Suppressor macrophage treated with lipopolysaccharide for 1 hour (primary cell): ENCODE results near the gene CAPN1.
"Not testable (repeated sequence)": the region's sequence is repeated elsewhere in the genome, so short reads cannot be mapped to it uniquely, and the experiment has no call there.

Experiments used
- DNase-seq, 3 donors: peaks; one replicate each; pipeline ENCODE4 v3.0.0-alpha.2; 2020 to 2022

Gene CAPN1

GRCh38 chr11:65181569-65182257 is at the start of gene CAPN1:
Gene CAPN1 (plus strand): TSS chr11:65181928. CDS start chr11:65182702, 774 bp downstream.
- peak; percentile 65 to 79 (median 67) for DNase-seq

- DNase-seq = no peak
Measured at GRCh38 chr11:65132238-65132987, 49.3 kb upstream of the CAPN1 start.

GRCh38 chr11:65132988-65133700 is 48.6 kb upstream of the CAPN1 start:
- peak; percentile 39 to 65 (median 44) for DNase-seq

GRCh38 chr11:65133724-65134123 is 48.0 kb upstream of the CAPN1 start:
- peak in 1 of 3 donors; percentile 14 for DNase-seq

GRCh38 chr11:65134240-65134951 is 47.3 kb upstream of the CAPN1 start, which contains the start of gene SYVN1:
Gene SYVN1 (minus strand): TSS chr11:65134519. CDS start chr11:65133601, 918 bp downstream.
- DNase-seq = peak; percentile 90 to 95 (median 92)

GRCh38 chr11:65134952-65135632 is 46.6 kb upstream of the CAPN1 start:
- DNase-seq = peak; percentile 89 to 93 (median 90)

GRCh38 chr11:65135633-65136145 is 46.0 kb upstream of the CAPN1 start:
- no peak for DNase-seq

GRCh38 chr11:65136515-65137096 is 45.1 kb upstream of the CAPN1 start:
- DNase-seq = no peak

- DNase-seq = no peak
Measured at GRCh38 chr11:65141896-65142494, 39.7 kb upstream of the CAPN1 start.

GRCh38 chr11:65147352-65148075 is 34.2 kb upstream of the CAPN1 start:
- no peak for DNase-seq

GRCh38 chr11:65148657-65149056 is 33.1 kb upstream of the CAPN1 start:
- DNase-seq = no peak

GRCh38 chr11:65150131-65150508 is 31.6 kb upstream of the CAPN1 start:
- not testable (repeated sequence) for DNase-seq

GRCh38 chr11:65150509-65151299 is 31.0 kb upstream of the CAPN1 start:
- DNase-seq = peak; percentile 92 to 93 (median 93)

- DNase-seq = peak; percentile 20 to 40 (median 30)
Measured at GRCh38 chr11:65151331-65151899, 30.3 kb upstream of the CAPN1 start.

GRCh38 chr11:65152122-65152521 is 29.6 kb upstream of the CAPN1 start:
- DNase-seq = peak; percentile 36 to 57 (median 42)

GRCh38 chr11:65156256-65156655 is 25.5 kb upstream of the CAPN1 start:
- no peak for DNase-seq

GRCh38 chr11:65156926-65157325 is 24.8 kb upstream of the CAPN1 start:
- DNase-seq = no peak

- peak in 2 of 3 donors; percentile 21 for DNase-seq
Measured at GRCh38 chr11:65157336-65157735, 24.4 kb upstream of the CAPN1 start.

GRCh38 chr11:65159012-65159411 is 22.7 kb upstream of the CAPN1 start:
- DNase-seq = no peak
